Measurements from ENCODE around the gene BMP2. TPM values are rescaled to one million over a fixed set of nuclear protein-coding genes. Genes with fewer than 3 reads are reported as not detected.

The BMP2 gene
- total RNA-seq, 1 experiment from 2014 or later: not detected

- no peak overlapping the region for H2AFZ ChIP-seq (ENCODE audit: low read length)
Observed at GRCh38 chr20:6770786-6771100, 3.3 kb downstream of the BMP2 start.

GRCh38 chr20:6780433-6781190 is 13.1 kb downstream of the BMP2 start:
- peaks cover 2% of the 10 kb centered on the region; the same call in 1 of the 2 replicates for H3K27me3 ChIP-seq (ENCODE audit: low read length)
- no peaks in the 10 kb centered on the region for H3K36me3 ChIP-seq (ENCODE audit: insufficient read depth, low read length)
- no peak overlapping the region for H3K4me3 ChIP-seq (ENCODE audit: low read length)
- no peak overlapping the region for H3K27ac ChIP-seq (ENCODE audit: low read length)
- DNase-seq: no peak
- no peak overlapping the region for H3K9ac ChIP-seq (ENCODE audit: low read length)
- H3K4me2 ChIP-seq (ENCODE audit: low read depth, low read length, poor library complexity, severe bottlenecking): no peak overlapping the region
- no peaks in the 10 kb centered on the region for H3K9me3 ChIP-seq (ENCODE audit: low read length)
- H2AFZ ChIP-seq (ENCODE audit: low read length): no peak overlapping the region
- no peaks in the 10 kb centered on the region for H4K20me1 ChIP-seq (ENCODE audit: insufficient read depth, low read depth, low read length)
- H3K4me1 ChIP-seq (ENCODE audit: low read length): no peaks in the 10 kb centered on the region
- no peaks in the 10 kb centered on the region for H3K9me2 ChIP-seq (replicated peaks; ENCODE audit: insufficient read depth, low read length)
- no peaks in the 10 kb centered on the region for H3K79me2 ChIP-seq (ENCODE audit: low read length)

More at GRCh38 chr20:6770786-6771100, 3.3 kb downstream of the BMP2 start:
- no peaks in the 10 kb centered on the region for H3K9me3 ChIP-seq (ENCODE audit: low read length)
- no peak overlapping the region for H3K4me2 ChIP-seq (ENCODE audit: low read depth, low read length, poor library complexity, severe bottlenecking)
- no peaks in the 10 kb centered on the region for H3K36me3 ChIP-seq (ENCODE audit: insufficient read depth, low read length)
- H3K9ac ChIP-seq (ENCODE audit: low read length): no peak overlapping the region
- DNase-seq: no peak
- no peaks in the 10 kb centered on the region for H3K4me1 ChIP-seq (ENCODE audit: low read length)
- H3K9me2 ChIP-seq (replicated peaks; ENCODE audit: insufficient read depth, low read length): no peaks in the 10 kb centered on the region
- H3K27me3 ChIP-seq (ENCODE audit: low read length): no peaks in the 10 kb centered on the region
- no peaks in the 10 kb centered on the region for H4K20me1 ChIP-seq (ENCODE audit: insufficient read depth, low read depth, low read length)
- H3K4me3 ChIP-seq (ENCODE audit: low read length): no peak overlapping the region
- no peaks in the 10 kb centered on the region for H3K79me2 ChIP-seq (ENCODE audit: low read length)
- H3K27ac ChIP-seq (ENCODE audit: low read length): no peak overlapping the region

GRCh38 chr20:6783752-6784151 is 16.3 kb downstream of the BMP2 start:
- no peak for DNase-seq
- Histone ChIP-seq H3K9ac (ENCODE audit: low read length) (no peak overlapping the region), H3K27me3 (ENCODE audit: low read length) (no peaks in the 10 kb centered on the region), H2AFZ (ENCODE audit: low read length) (no peak overlapping the region), H3K4me3 (ENCODE audit: low read length) (no peak overlapping the region), H3K9me2 (replicated peaks; ENCODE audit: insufficient read depth, low read length) (no peaks in the 10 kb centered on the region), H3K79me2 (ENCODE audit: low read length) (no peaks in the 10 kb centered on the region), H3K36me3 (ENCODE audit: insufficient read depth, low read length) (no peaks in the 10 kb centered on the region), H3K27ac (ENCODE audit: low read length) (no peak overlapping the region), H4K20me1 (ENCODE audit: insufficient read depth, low read depth, low read length) (no peaks in the 10 kb centered on the region), H3K4me2 (ENCODE audit: low read depth, low read length, poor library complexity, severe bottlenecking) (no peak overlapping the region), H3K4me1 (ENCODE audit: low read length) (no peaks in the 10 kb centered on the region), H3K9me3 (ENCODE audit: low read length) (no peaks in the 10 kb centered on the region)

- Histone ChIP-seq H3K9me2 (replicated peaks; ENCODE audit: insufficient read depth, low read length) (no peaks in the 10 kb centered on the region), H3K4me3 (ENCODE audit: low read length) (no peak overlapping the region), H2AFZ (ENCODE audit: low read length) (no peak overlapping the region), H3K79me2 (ENCODE audit: low read length) (no peaks in the 10 kb centered on the region), H3K27ac (ENCODE audit: low read length) (no peak overlapping the region), H3K36me3 (ENCODE audit: insufficient read depth, low read length) (no peaks in the 10 kb centered on the region), H4K20me1 (ENCODE audit: insufficient read depth, low read depth, low read length) (no peaks in the 10 kb centered on the region), H3K9me3 (ENCODE audit: low read length) (no peaks in the 10 kb centered on the region), H3K27me3 (ENCODE audit: low read length) (no peaks in the 10 kb centered on the region), H3K9ac (ENCODE audit: low read length) (no peak overlapping the region), H3K4me2 (ENCODE audit: low read depth, low read length, poor library complexity, severe bottlenecking) (no peak overlapping the region), H3K4me1 (ENCODE audit: low read length) (no peaks in the 10 kb centered on the region)
- DNase-seq: no peak
Observed at GRCh38 chr20:6784210-6784631, 16.7 kb downstream of the BMP2 start.

GRCh38 chr20:6784767-6785166 is 17.3 kb downstream of the BMP2 start:
- no peaks in the 10 kb centered on the region for H3K4me1 ChIP-seq (ENCODE audit: low read length)
- no peak overlapping the region for H3K9ac ChIP-seq (ENCODE audit: low read length)
- no peaks in the 10 kb centered on the region for H3K9me3 ChIP-seq (ENCODE audit: low read length)
- H4K20me1 ChIP-seq (ENCODE audit: insufficient read depth, low read depth, low read length): no peaks in the 10 kb centered on the region
- H3K4me3 ChIP-seq (ENCODE audit: low read length): no peak overlapping the region
- H3K79me2 ChIP-seq (ENCODE audit: low read length): no peaks in the 10 kb centered on the region
- H3K4me2 ChIP-seq (ENCODE audit: low read depth, low read length, poor library complexity, severe bottlenecking): no peak overlapping the region
- no peaks in the 10 kb centered on the region for H3K9me2 ChIP-seq (replicated peaks; ENCODE audit: insufficient read depth, low read length)
- no peak for DNase-seq
- no peak overlapping the region for H3K27ac ChIP-seq (ENCODE audit: low read length)
- no peak overlapping the region for H2AFZ ChIP-seq (ENCODE audit: low read length)
- no peaks in the 10 kb centered on the region for H3K36me3 ChIP-seq (ENCODE audit: insufficient read depth, low read length)
- H3K27me3 ChIP-seq (ENCODE audit: low read length): no peaks in the 10 kb centered on the region

- Histone ChIP-seq H3K4me3 (ENCODE audit: low read length) (no peak overlapping the region), H3K27me3 (ENCODE audit: low read length) (no peaks in the 10 kb centered on the region), H3K27ac (ENCODE audit: low read length) (no peak overlapping the region), H3K4me1 (ENCODE audit: low read length) (no peaks in the 10 kb centered on the region), H2AFZ (ENCODE audit: low read length) (no peak overlapping the region), H3K9ac (ENCODE audit: low read length) (no peak overlapping the region), H3K9me2 (replicated peaks; ENCODE audit: insufficient read depth, low read length) (no peaks in the 10 kb centered on the region), H3K4me2 (ENCODE audit: low read depth, low read length, poor library complexity, severe bottlenecking) (no peak overlapping the region), H3K36me3 (ENCODE audit: insufficient read depth, low read length) (no peaks in the 10 kb centered on the region), H3K9me3 (ENCODE audit: low read length) (no peaks in the 10 kb centered on the region), H4K20me1 (ENCODE audit: insufficient read depth, low read depth, low read length) (no peaks in the 10 kb centered on the region), H3K79me2 (ENCODE audit: low read length) (no peaks in the 10 kb centered on the region)
- no peak for DNase-seq
Observed at GRCh38 chr20:6786548-6786947, 19.1 kb downstream of the BMP2 start.

- Histone ChIP-seq H3K36me3 (ENCODE audit: insufficient read depth, low read length) (no peaks in the 10 kb centered on the region), H3K9me2 (replicated peaks; ENCODE audit: insufficient read depth, low read length) (0 out of 2 replicates have a peak, but pooled peaks cover 4% of the 10 kb centered on the region), H3K4me2 (ENCODE audit: low read depth, low read length, poor library complexity, severe bottlenecking) (no peak overlapping the region), H4K20me1 (ENCODE audit: insufficient read depth, low read depth, low read length) (no peaks in the 10 kb centered on the region), H3K79me2 (ENCODE audit: low read length) (no peaks in the 10 kb centered on the region), H3K9me3 (ENCODE audit: low read length) (no peaks in the 10 kb centered on the region; the same call in 1 of the 2 replicates), H3K9ac (ENCODE audit: low read length) (no peak overlapping the region), H3K27me3 (ENCODE audit: low read length) (no peaks in the 10 kb centered on the region), H2AFZ (ENCODE audit: low read length) (no peak overlapping the region), H3K27ac (ENCODE audit: low read length) (no peak overlapping the region), H3K4me3 (ENCODE audit: low read length) (no peak overlapping the region), H3K4me1 (ENCODE audit: low read length) (no peaks in the 10 kb centered on the region)
- DNase-seq: no peak
Observed at GRCh38 chr20:6792789-6793188, 25.3 kb downstream of the BMP2 start.

GRCh38 chr20:6802227-6802626 is 34.7 kb downstream of the BMP2 start:
- Histone ChIP-seq H3K9me3 (ENCODE audit: low read length) (peaks cover 3% of the 10 kb centered on the region; the same call in 1 of the 2 replicates), H3K27me3 (ENCODE audit: low read length) (no peaks in the 10 kb centered on the region), H3K36me3 (ENCODE audit: insufficient read depth, low read length) (no peaks in the 10 kb centered on the region), H3K9me2 (replicated peaks; ENCODE audit: insufficient read depth, low read length) (no peaks in the 10 kb centered on the region), H3K4me1 (ENCODE audit: low read length) (no peaks in the 10 kb centered on the region), H4K20me1 (ENCODE audit: insufficient read depth, low read depth, low read length) (no peaks in the 10 kb centered on the region), H3K4me2 (ENCODE audit: low read depth, low read length, poor library complexity, severe bottlenecking) (no peak overlapping the region), H3K27ac (ENCODE audit: low read length) (no peak overlapping the region), H3K79me2 (ENCODE audit: low read length) (no peaks in the 10 kb centered on the region), H2AFZ (ENCODE audit: low read length) (no peak overlapping the region), H3K9ac (ENCODE audit: low read length) (no peak overlapping the region), H3K4me3 (ENCODE audit: low read length) (no peak overlapping the region)
- no peak for DNase-seq

Data from Karpas-422 (cell line).